ENCODE results near the gene CRAMP1. TPM values are rescaled to one million over a fixed set of nuclear protein-coding genes. Genes with fewer than 3 reads are reported as not detected.
"Not testable (repeated sequence)": the region's sequence is repeated elsewhere in the genome, so short reads cannot be mapped to it uniquely, and the experiment has no call there.

The CRAMP1 gene
- total and polyA plus RNA-seq, 7 donors, result 3.3 to 13.1 (median 8.6) TPM

- DNase-seq, result peak in 1 of 2 donors; percentile 48
- TF ChIP-seq CTCF (IDR thresholded peaks at IDR 0.05), result no peak
- intact Hi-C loops (cut with DNase I), result no loop called here
These were observed 101.8 kb downstream of the CRAMP1 start for GRCh38 chr16:1713933-1714332.

GRCh38 chr16:1715220-1715619, 103.1 kb downstream of the CRAMP1 start:
- peaks cover 2% of the 10 kb centered on the region for H3K4me1 ChIP-seq

More at GRCh38 chr16:1713933-1714332, 101.8 kb downstream of the CRAMP1 start:
- Histone ChIP-seq H3K4me1 (peaks cover 14% of the 10 kb centered on the region), H3K4me3 (no peak overlapping the region), H3K9me3 (no peaks in the 10 kb centered on the region), H3K27ac (no peak overlapping the region), H3K27me3 (ENCODE audit: insufficient read depth in 3 of 3, low read length in 2 of 3) (no peaks in the 10 kb centered on the region), H3K36me3 (ENCODE audit: insufficient read depth in 1 of 2, low read depth in 1 of 2) (no peaks in the 10 kb centered on the region)
- ATAC-seq, result no peak
- WGBS, 3 donors, result 77 to 81% (median 78%) methylated on average over 14 of the region's 14 CpGs

GRCh38 chr16:1718236-1718635, 106.1 kb downstream of the CRAMP1 start:
- ATAC-seq (peak; percentile 34 to 72 (median 67)), DNase-seq (peak in 1 of 2 donors; percentile 61)
- WGBS, 3 donors, result 41 to 50% (median 41%) methylated on average over 10 of the region's 10 CpGs
- H3K9me3 ChIP-seq; H3K27me3 ChIP-seq (ENCODE audit: insufficient read depth in 3 of 3, low read length in 2 of 3); intact Hi-C loops (cut with DNase I); H3K4me3 ChIP-seq; H3K36me3 ChIP-seq (ENCODE audit: insufficient read depth in 1 of 2, low read depth in 1 of 2): not testable (repeated sequence)
- H3K4me1 ChIP-seq, result peaks cover 19% of the 10 kb centered on the region
- H3K27ac ChIP-seq, result peak overlapping the region; percentile 63

More at GRCh38 chr16:1715220-1715619, 103.1 kb downstream of the CRAMP1 start:
- WGBS, 3 donors, result 83 to 88% (median 86%) methylated on average over 12 of the region's 12 CpGs
- intact Hi-C loops (cut with DNase I), result no loop called here
- no peak for ATAC-seq
- Histone ChIP-seq H3K27me3 (ENCODE audit: insufficient read depth in 3 of 3, low read length in 2 of 3) (no peaks in the 10 kb centered on the region), H3K36me3 (ENCODE audit: insufficient read depth in 1 of 2, low read depth in 1 of 2) (no peaks in the 10 kb centered on the region), H3K9me3 (no peaks in the 10 kb centered on the region), H3K4me3 (no peak overlapping the region), H3K27ac (no peak overlapping the region)
- TF ChIP-seq CTCF (IDR thresholded peaks at IDR 0.05), result no peak
- peak in 1 of 2 donors; percentile 12 for DNase-seq

GRCh38 chr16:1719559-1720229, 107.5 kb downstream of the CRAMP1 start:
- H3K27ac ChIP-seq, result not testable (repeated sequence)
- peaks cover 26% of the 10 kb centered on the region for H3K4me1 ChIP-seq

GRCh38 chr16:1721372-1721771, 109.2 kb downstream of the CRAMP1 start:
- ATAC-seq (no peak), DNase-seq (no peak)
- TF ChIP-seq CTCF (IDR thresholded peaks at IDR 0.05), result no peak
- Histone ChIP-seq H3K27me3 (ENCODE audit: insufficient read depth in 3 of 3, low read length in 2 of 3) (no peaks in the 10 kb centered on the region), H3K4me1 (peaks cover 24% of the 10 kb centered on the region), H3K36me3 (ENCODE audit: insufficient read depth in 1 of 2, low read depth in 1 of 2) (peaks cover 0 to 21% of the 10 kb centered on the region in 2 donors), H3K4me3 (no peak overlapping the region), H3K27ac (peak overlapping the region; percentile 75), H3K9me3 (no peaks in the 10 kb centered on the region)
- WGBS, 3 donors, result 97 to 98% (median 98%) methylated on average over 9 of the region's 9 CpGs
- intact Hi-C loops (cut with DNase I), result no loop called here

More at GRCh38 chr16:1719559-1720229, 107.5 kb downstream of the CRAMP1 start:
- DNase-seq, result peak in 1 of 2 donors; percentile 23
- H3K4me3 ChIP-seq; ATAC-seq; H3K27me3 ChIP-seq (ENCODE audit: insufficient read depth in 3 of 3, low read length in 2 of 3); intact Hi-C loops (cut with DNase I); H3K9me3 ChIP-seq; H3K36me3 ChIP-seq (ENCODE audit: insufficient read depth in 1 of 2, low read depth in 1 of 2): not testable (repeated sequence)
- 89 to 95% (median 90%) methylated on average over 12 of the region's 12 CpGs for WGBS, 3 donors

Measured in psoas muscle (tissue), 8 donors.